Measurements from ENCODE around the gene NUPR1.
"Not testable (repeated sequence)": the region's sequence is repeated elsewhere in the genome, so short reads cannot be mapped to it uniquely, and the experiment has no call there.

Gene NUPR1, protein sequence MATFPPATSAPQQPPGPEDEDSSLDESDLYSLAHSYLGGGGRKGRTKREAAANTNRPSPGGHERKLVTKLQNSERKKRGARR

DNA sequence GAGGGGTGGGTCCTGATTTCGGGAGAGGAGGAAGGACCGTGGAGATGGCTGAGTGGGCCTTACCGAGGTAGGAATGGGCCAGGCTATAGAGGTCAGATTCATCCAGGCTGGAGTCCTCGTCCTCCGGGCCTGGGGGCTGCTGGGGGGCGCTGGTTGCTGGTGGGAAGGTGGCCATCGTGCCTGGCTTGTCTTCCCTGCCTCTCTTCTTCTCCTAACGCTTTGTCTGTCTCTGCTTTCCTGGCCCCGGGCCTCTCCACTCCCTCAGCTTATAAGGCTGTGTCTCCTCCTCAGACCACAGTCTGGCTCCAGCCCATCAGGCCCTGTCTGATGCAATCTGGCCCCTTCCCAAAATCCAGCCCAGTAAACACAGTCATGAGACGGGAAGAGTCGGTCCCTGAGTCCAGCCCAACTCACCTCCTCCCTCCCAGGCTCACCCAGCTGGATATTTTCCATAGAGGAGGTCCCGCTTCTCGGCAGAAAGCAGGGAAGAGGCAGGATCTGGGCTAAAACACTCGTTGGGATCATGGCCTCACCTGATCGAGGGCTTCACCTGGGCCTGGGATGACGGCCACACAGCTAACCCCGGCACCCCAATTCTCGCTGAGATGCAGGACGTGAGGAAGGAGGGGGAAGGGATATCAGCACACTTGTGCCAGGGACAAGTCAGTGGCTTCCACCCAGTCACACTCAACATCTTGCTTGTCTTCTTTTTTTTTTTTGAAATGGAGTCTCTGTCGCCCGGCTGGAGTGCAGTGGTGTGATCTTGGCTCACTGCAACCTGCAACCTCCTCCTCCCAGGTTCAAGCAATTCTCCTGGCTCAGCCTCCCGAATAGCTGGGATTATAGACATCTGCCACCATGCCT is at the start of gene NUPR1:
NUPR1 (minus strand) TSS at position 242 of the 864 bp plus-strand sequence; CDS start at position 175, 67 bp downstream.
- DNase-seq (ENCODE audit: low read depth), result no peak

- no peak for DNase-seq (ENCODE audit: low read depth)
Measured at GRCh38 chr16:28587386-28587785, 48.6 kb upstream of the NUPR1 start.

DNA sequence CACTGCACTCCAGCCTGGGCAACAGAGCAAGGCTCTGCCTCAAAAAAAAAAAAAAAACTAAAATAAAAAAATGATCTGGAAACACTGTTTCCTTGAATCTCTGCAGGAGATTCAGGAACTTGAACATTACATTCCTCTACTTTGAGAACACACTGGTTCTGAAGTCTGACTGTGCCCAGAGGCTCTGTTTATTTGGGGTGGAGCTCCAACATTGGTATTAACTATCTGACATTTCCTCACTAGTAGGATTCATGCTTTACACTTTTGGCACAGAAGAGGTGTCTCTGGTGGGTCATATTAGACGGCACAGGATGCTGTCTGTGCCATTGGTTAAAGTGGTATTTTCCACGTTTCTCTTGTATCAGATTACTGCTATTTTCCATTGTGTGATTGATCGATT is 47.7 kb upstream of the NUPR1 start:
- DNase-seq (ENCODE audit: low read depth), result no peak

DNA sequence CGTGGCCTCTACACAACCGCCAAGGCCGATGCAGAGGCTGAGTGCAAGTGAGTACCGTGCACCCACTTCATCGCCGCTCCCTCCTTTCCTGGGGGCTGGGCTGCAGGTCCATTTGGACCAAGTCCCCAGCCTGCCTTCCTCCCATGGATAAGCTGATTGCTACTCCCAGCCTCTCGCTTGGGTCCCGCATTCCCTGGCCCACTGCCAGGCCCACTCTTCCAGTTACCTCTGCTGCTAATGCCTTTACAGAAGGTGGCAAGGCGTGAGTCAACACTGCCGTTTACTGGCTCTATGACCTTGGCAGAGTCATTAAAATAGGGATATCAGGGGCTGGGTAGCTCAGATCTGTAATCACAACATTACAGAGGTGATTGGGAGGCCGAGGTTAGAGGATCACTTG is 46.9 kb upstream of the NUPR1 start:
- DNase-seq (ENCODE audit: low read depth), result no peak

DNA sequence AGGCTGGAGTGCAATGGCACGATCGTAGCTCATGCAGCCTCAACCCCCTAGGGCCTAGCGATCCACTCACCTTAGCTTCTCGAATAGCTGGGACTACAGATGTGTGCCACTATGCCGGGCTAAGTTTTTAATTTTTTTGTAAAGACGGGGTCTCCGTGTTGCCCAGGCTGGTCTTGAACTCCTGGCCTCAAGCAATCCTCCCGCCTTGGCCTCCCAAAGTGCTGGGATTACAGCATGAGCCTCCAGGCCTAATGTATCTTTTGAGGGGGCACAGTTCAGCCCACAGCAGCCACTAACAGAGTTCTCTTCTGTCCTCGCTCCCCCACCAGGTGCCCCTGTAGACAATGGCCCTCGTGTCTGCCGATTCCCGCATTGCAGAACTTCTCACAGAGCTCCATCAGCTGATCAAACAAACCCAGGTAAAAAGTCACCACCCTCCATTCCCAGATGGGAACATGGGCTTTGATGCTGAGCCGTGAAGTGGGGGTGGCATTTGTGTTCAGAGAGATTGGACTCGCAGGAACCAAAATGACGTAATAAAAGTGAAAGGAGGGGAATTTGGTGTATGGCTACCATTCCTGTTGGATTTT is 42.0 kb upstream of the NUPR1 start:
- DNase-seq (ENCODE audit: low read depth), result no peak

- DNase-seq (ENCODE audit: low read depth), result no peak
Measured at GRCh38 chr16:28575446-28576109, 36.8 kb upstream of the NUPR1 start.

DNA sequence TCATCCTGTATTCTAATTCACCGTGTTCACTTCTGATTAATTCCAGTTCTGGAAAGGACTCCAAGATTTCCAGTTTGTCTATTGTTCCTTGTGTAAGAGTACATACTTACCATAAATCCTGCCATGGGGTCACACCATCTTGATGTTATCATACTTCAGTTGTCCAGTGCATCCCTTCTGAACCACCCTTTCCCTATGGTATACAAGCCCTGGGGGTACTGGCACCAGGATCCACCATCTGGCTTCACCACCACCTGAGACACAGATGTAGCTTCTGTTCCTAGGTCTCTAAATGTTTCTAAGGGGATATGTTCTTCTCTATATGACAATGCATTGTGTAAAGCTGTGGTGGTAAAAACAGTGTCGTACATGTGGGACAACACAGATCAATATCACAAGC is 36.2 kb upstream of the NUPR1 start:
- no peak for DNase-seq (ENCODE audit: low read depth)

DNA sequence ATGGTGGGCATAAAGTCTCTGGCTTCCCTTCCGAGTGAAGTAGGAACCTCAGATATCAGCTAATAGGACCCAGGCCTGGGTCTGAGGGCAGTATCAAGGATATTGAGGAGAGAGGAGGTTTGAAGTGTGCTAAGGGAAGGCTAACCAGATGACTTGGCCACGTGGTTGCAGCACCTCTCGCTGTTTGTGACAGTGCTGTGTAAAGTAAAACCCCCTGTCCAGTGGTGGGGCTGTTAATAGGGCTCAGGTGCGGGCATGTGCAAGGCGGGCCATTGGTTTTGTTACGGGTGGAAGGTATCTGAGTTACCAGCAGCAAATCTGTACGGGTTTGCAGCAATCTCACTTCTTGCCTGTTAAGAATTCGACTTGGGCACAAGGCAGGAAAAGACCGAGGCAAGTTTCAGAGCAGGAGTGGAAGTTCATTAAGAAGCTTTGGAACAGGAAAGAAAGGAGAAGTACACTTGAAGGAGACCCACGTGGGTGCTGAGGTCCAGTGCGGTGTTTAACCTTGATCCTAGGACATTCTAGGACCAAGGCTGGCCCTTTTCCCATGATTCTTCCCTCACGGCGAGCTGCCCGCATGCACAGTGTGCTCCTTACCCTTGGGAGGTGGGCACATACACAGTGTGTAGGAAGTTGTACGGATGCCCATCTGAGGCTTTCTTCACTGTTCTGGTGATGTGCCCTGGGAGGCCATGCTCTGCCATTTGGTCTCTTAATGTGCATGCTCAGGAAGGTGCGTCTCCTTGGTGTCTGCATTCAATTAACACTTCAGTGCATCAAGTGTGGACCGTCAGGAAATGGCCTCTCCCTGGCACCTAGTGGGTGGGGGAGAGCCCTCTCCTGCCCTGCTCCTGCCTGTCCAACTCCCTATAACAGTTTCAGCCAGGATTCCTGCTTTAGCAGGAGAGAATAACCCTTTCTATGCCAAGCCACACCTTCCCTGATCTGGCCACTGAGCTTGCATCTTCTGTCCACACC is 35.3 kb upstream of the NUPR1 start:
- no peak for DNase-seq (ENCODE audit: low read depth)

DNA sequence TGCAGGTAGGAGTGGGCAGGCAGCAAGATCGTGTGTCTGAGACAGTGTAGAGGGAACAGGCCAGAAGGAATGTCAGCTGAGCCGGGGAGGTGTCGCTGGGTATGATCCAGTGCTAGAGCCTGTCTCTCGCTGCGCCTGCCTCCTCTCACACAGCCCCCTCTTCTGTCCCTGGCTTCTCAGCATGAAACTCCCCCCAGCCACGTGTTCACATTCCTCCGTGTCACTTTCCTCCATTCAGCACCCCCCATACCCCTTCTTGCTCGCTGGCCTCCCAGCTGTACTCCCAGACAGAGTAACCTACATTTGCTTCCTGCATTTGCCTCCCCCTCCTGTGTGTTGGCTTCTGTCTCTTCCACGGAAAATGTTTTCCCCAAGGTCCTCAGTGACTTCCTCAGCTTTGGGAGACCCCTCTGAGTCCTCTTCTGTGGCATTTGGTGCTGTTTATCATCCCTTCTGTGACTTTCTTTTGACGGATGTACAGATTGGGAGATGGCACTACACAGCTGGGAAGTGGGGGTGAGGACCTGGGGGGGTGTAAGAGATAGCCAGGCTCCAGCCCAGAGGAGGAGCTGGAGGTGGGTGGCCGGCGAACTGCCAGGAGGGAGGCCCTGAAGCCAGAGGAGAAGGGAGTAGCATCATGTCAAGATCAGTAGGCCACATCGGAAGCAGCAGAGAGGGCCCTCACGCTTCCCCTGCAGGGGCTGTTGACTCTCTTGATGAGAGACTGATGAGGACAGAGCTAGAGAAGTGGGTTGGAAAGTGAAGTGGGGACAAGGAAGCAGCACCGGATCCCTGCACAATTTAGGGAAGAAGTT is 34.1 kb upstream of the NUPR1 start:
- DNase-seq (ENCODE audit: low read depth), result no peak

GRCh38 chr16:28569968-28570752 is 31.4 kb upstream of the NUPR1 start:
- no peak for DNase-seq (ENCODE audit: low read depth)

GRCh38 chr16:28569021-28569420 is 30.2 kb upstream of the NUPR1 start:
- DNase-seq (ENCODE audit: low read depth), result no peak

- DNase-seq (ENCODE audit: low read depth), result no peak
Measured at GRCh38 chr16:28567292-28567691, 28.5 kb upstream of the NUPR1 start.

DNA sequence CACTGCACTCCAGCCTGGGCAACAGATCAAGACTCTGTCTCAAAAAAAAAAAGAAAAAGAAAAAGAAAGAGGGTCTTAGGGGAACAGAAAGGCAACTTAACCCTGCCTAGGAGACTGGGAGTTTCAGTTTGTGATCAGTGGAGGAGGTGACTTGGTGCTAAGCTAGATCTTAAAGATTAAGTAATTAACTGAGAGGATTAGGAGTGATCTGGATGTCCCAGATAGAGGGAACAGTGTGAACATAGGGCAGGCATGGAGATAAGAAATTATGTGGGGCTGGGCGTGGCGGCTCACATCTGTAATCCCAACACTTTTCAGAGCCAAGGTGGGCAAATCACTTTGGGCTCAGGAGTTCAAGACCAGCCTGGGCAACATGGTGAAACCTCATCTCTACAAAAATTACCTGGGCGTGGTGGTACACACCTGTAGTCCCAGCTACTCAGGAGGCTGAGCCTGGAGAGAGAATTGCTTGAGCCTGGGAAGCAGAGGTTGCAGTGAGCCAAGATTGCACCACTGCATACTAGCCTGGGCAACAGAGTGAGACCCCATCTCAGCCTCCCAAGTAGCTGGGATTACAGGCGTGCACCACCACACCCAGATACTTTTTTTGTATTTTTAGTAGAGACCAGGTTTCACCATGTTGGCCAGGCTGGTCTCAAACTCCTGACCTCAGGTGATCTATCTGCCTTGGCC is 27.6 kb upstream of the NUPR1 start:
- DNase-seq (ENCODE audit: low read depth), result not testable (repeated sequence)

- DNase-seq (ENCODE audit: low read depth), result no peak
Measured at GRCh38 chr16:28563218-28563617, 24.4 kb upstream of the NUPR1 start.

DNA sequence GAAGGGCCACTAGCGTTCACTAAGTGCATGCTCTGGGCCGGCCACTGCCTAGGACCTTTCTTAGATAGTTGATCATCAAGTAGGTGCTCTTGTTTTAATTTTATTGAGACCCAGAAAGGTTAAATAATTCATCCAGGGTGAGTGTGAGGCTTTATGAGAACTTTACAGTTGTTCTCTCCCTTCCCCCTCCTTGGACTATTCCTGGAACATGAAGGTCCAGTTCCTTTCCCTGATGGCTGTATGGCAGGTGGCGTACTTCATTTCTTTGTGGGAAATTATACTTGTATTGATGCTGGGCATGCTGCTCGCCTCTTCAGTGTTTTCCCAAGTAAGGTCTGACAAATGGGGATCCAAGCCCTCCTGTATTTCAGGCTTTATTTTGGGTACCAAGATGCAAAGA is 23.4 kb upstream of the NUPR1 start:
- DNase-seq (ENCODE audit: low read depth), result no peak

DNA sequence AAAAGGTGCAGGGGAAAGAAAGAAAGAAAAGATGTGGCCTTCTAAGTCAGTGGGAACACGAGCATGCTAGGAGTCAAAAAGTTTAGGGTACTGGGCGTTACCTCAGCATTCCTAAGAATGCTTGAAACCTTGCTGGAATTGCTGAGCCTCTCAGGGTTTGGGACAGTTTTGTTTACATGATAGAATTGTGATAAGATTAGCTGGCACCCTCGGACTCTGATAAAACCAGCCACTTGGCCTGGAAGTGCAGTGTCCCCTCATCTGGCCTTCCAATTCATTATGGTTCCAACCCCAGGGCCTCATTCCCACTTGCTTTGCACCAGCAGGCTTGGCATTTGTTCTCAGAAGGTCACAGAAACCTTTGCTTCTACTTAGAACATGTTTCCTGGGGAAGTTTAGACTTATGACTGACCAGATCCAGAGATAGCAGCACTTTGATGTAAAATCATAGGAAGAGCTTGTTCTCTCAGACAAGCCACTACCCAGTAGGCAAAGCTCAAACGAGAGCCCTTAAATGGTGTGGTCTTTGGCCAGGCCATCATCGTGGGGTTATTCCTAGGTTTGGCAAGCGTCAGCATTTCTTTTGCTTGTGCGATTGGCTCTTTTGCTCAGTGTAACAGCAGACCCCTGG is 22.9 kb upstream of the NUPR1 start:
- DNase-seq (ENCODE audit: low read depth), result no peak

- no peak for DNase-seq (ENCODE audit: low read depth)
Measured at GRCh38 chr16:28558456-28558855, 19.7 kb upstream of the NUPR1 start.

GRCh38 chr16:28556914-28557320 is 18.1 kb upstream of the NUPR1 start:
- DNase-seq (ENCODE audit: low read depth), result no peak

DNA sequence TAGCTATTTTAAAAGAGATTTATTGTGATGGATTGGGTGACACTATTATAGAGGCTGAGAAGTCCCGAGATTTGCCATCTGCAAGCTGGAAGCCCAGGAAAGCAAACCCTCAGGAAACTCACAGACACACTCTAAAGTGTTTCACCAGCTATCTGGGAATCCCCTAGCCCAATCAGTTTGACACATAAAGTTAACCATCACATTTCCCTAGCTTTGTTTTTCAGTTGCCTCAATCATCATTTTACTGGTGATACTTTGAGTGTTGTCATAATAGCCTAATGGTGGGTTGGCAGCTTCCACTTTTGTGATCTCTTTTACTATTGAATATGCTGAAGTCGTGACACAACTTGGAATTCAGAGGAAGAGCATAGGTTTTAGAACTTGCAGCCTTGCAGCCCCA is 16.8 kb upstream of the NUPR1 start:
- no peak for DNase-seq (ENCODE audit: low read depth)
